OCI-LY3 (cell line): Measurements from ENCODE around the gene GCNT4.

Experiments
- H2AFZ ChIP-seq: fragments of 200-600, 300-600 bp; shearing (Covaris generic); 2 replicates; pipeline ENCODE4 v1.6.0; 2014; ENCODE audit warnings: antibody characterized with exemption, low read depth, low read length
- H3K27ac ChIP-seq: fragments of 200-600, 300-600 bp; sonication (generic); 2 replicates; pipeline ENCODE4 v1.5.1; 2014; ENCODE audit warnings: mild to moderate bottlenecking, low read length, moderate library complexity, mixed read lengths
- H3K27me3 ChIP-seq: fragments of 200-600, 300-600 bp; sonication (generic); 2 replicates; pipeline ENCODE4 v1.6.1; 2014; ENCODE audit warnings: low read depth, low read length, mixed read lengths
- H3K36me3 ChIP-seq: fragments of 200-600, 300-600 bp; sonication (generic); replicated peaks from 2 replicates; pipeline ENCODE3; 2014; ENCODE audit warnings: low read depth, low read length, mixed read lengths
- H3K4me1 ChIP-seq: fragments of 300-600, 200-600 bp; sonication (generic); 2 replicates; pipeline ENCODE4 v1.6.1; 2014; ENCODE audit warnings: low read length, mixed read lengths
- H3K4me2 ChIP-seq: fragments of 200-600, 300-600 bp; sonication (generic); 2 replicates; pipeline ENCODE4 v1.6.1; 2014; ENCODE audit warnings: low read length, mixed read lengths
- H3K4me3 ChIP-seq: fragments of 300-600, 200-600 bp; sonication (generic); 2 replicates; pipeline ENCODE4 v1.5.1; 2014; ENCODE audit warnings: antibody characterized with exemption, mild to moderate bottlenecking, low read length, moderate library complexity
- H3K79me2 ChIP-seq: fragments of 300-600, 200-600 bp; shearing (Covaris generic); 2 replicates; pipeline ENCODE4 v1.6.1; 2014; ENCODE audit warnings: mild to moderate bottlenecking, low read length, mixed read lengths
- H3K9ac ChIP-seq: fragments of 300-600, 200-600 bp; shearing (Covaris generic); 2 replicates; pipeline ENCODE4 v1.6.0; 2014; ENCODE audit warnings: mild to moderate bottlenecking, low read length, moderate library complexity
- H3K9me3 ChIP-seq: fragments of 200-600, 300-600 bp; shearing (Covaris generic); 2 replicates; pipeline ENCODE4 v1.6.1; 2014; ENCODE audit warnings: low read length, mixed read lengths; ENCODE audit not compliant: insufficient read depth
- H4K20me1 ChIP-seq: fragments of 200-600, 300-600 bp; sonication (generic); 2 replicates; pipeline ENCODE4 v1.6.1; 2016; ENCODE audit warnings: low read length, mixed read lengths; ENCODE audit not compliant: insufficient read depth
- EZH2phosphoT487 ChIP-seq: fragments of 200-600 bp; shearing (Covaris generic); IDR thresholded peaks from 2 replicates; pipeline ENCODE4 v1.6.1; 2018; ENCODE audit warnings: antibody characterized with exemption, mixed run types, low read depth
- TF ChIP-seq, protein P1 (sequence below): fragments of 200-600, 300-600 bp; sonication (generic); IDR thresholded peaks from 2 replicates; pipeline ENCODE4 v1.5.1; 2014; ENCODE audit warnings: antibody characterized with exemption, low read length, low read depth

Gene GCNT4

DNA sequence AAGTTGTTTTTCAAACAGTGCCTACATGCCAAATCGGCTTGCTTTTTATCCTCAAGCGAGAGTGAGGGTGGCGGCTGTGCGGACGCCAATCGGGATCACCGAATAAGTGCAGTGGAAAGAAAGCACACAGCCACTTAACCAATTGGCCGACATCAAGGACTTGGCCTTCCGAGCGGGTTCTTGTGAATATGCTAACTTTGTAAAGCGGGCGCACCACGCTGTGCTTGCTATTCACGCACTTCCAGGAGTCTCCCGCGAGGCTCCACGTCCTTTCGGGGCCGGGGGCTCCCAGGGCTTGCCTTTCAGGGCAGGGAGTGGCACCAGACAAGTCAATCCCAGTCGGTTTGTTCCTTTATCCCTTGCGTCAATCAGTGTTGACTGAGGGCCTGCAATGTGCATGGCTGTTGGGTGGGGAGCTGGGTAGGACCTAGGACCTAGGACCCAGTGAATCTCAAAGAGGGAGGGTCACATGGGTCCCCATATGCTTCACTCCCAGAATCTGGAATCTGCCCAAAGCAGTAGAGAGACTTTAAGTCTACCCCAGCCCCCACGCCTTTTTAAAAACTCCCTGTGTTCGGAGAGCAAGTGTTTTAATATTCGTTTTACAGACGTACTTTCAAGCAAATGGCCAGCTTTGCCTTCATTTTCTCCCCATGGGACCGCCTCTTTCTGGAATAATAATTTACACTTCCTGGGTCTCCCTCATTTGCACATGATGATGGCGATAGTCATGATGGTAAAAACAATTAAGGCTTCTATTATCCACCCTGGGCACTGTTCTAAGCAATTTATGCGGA lies 2.0 kb upstream of the GCNT4 start:
- Histone ChIP-seq H3K4me2 (no peak overlapping the region), H3K4me3 (no peak overlapping the region), H3K27ac (no peak overlapping the region)

DNA sequence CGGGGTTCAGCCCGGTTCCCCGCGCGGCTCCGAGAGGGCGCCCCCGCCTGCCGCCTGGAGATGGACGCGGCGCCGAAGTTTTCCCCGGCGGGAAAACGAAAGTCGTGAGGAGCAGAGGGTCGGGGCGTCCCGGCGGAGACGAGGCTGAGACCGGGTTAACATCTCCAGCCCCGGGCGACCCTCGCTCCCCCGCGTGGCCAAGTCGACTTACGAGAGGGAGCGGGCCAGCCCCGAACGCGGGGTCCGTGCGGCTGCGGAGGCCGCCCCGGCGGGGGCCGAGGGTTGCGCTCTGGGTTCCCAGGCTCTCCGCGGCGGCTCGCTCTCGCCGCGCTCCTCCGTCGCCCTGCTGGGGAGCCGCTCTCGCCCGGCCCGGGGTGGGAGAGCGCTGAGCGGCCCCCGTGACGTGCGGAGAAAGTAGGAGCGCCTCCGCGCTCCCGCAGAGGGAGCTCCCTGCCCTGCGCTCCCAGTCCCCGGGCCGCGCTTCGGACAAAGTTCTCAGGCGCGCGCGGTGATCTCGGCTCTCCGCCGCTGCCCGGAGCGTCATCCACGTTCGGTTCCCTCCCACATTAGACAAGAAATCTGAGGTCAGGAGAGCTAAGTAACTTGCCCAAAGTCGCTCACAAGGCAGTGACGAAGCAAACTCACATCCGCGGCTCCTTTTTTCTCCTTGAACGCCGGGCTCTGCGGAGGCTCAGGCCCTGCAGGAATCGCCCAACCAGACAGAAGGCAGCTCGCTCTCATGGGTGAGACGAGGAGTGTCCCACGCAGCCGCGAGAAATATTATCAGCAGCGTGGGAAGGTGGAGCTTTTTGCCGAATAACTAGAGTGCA lies 1.2 kb upstream of the GCNT4 start:
- Histone ChIP-seq H3K9ac (peak overlapping the region; percentile 79), H3K4me2 (peak overlapping the region; percentile 67), H3K9me3 (no peaks in the 10 kb centered on the region), H3K27ac (no peak overlapping the region), H3K79me2 (no peaks in the 10 kb centered on the region), H3K27me3 (no peaks in the 10 kb centered on the region), H3K36me3 (no peaks in the 10 kb centered on the region), H2AFZ (peak overlapping the region; percentile 98; the same call in 1 of the 2 replicates), H3K4me1 (peaks cover 29% of the 10 kb centered on the region), H3K4me3 (peak overlapping the region; percentile 81), H4K20me1 (no peaks in the 10 kb centered on the region)
- TF ChIP-seq, protein P1, sequence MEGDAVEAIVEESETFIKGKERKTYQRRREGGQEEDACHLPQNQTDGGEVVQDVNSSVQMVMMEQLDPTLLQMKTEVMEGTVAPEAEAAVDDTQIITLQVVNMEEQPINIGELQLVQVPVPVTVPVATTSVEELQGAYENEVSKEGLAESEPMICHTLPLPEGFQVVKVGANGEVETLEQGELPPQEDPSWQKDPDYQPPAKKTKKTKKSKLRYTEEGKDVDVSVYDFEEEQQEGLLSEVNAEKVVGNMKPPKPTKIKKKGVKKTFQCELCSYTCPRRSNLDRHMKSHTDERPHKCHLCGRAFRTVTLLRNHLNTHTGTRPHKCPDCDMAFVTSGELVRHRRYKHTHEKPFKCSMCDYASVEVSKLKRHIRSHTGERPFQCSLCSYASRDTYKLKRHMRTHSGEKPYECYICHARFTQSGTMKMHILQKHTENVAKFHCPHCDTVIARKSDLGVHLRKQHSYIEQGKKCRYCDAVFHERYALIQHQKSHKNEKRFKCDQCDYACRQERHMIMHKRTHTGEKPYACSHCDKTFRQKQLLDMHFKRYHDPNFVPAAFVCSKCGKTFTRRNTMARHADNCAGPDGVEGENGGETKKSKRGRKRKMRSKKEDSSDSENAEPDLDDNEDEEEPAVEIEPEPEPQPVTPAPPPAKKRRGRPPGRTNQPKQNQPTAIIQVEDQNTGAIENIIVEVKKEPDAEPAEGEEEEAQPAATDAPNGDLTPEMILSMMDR: no peak; the same call in 1 of the 2 replicates
- TF ChIP-seq EZH2phosphoT487: no peak

More for the DNA sequence above, 2.0 kb upstream of the GCNT4 start:
- no peak for TF ChIP-seq EZH2phosphoT487
- no peaks in the 10 kb centered on the region for H4K20me1 ChIP-seq
- no peak overlapping the region for H2AFZ ChIP-seq
- no peaks in the 10 kb centered on the region for H3K9me3 ChIP-seq
- no peaks in the 10 kb centered on the region for H3K27me3 ChIP-seq
- H3K9ac ChIP-seq: no peak overlapping the region
- H3K36me3 ChIP-seq: no peaks in the 10 kb centered on the region
- H3K79me2 ChIP-seq: no peaks in the 10 kb centered on the region
- peaks cover 21% of the 10 kb centered on the region for H3K4me1 ChIP-seq

DNA sequence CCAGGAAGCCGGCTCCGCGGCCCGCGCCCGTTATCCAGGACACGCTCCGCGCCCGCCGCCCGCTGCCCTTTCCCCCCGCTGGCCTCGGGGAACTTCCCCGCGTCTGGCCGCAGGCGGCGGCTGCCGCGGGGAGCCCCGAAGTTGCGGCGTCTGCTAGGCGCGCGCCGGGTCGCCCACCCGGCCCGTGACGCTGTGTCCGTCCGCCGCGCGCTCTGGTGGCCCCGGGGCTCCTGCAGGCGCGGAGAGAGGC lies 621 bp upstream of the GCNT4 start:
- H3K27me3 ChIP-seq: no peaks in the 10 kb centered on the region
- H3K9ac ChIP-seq: peak overlapping the region; percentile 79
- peak overlapping the region; percentile 98; the same call in 1 of the 2 replicates for H2AFZ ChIP-seq
- H3K4me2 ChIP-seq: peak overlapping the region; percentile 67
- H3K79me2 ChIP-seq: no peaks in the 10 kb centered on the region
- no peaks in the 10 kb centered on the region for H3K9me3 ChIP-seq
- peaks cover 34% of the 10 kb centered on the region for H3K4me1 ChIP-seq
- no peak for TF ChIP-seq EZH2phosphoT487
- no peaks in the 10 kb centered on the region for H4K20me1 ChIP-seq
- no peaks in the 10 kb centered on the region for H3K36me3 ChIP-seq
- 0 out of 2 replicates have a peak overlapping the region, but pooled peaks have one; percentile 18 for H3K27ac ChIP-seq
- H3K4me3 ChIP-seq: peak overlapping the region; percentile 81

DNA sequence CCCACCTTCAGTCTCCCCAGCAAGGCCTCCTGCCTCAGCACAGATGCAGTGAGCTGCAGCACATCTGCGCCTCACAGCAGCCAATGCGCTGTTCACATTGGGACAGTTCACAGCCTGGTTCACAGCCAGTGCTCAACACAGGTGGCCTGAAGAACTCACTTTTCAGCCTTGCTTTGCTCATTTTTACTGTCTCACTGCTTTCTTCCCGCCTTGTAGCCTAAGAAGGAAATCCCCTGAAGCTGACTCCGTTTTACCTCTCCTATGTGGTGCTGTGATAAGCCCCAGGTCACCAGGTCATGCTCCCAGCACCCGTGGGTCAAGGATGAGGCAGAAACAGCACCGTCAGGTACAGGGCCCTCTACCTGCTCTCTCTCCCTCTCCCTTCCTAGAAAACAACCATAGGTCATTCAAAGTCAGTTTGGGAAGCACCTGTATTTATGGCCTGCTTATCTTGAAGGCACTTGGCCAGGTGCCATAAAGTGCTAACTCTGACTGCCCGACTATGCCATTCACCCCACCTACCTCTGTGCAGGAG lies 1.1 kb downstream of the GCNT4 start:
- peaks cover 34% of the 10 kb centered on the region for H3K4me1 ChIP-seq
- TF ChIP-seq EZH2phosphoT487: no peak
- TF ChIP-seq, protein P1: no peak
- H3K79me2 ChIP-seq: no peaks in the 10 kb centered on the region
- H3K27ac ChIP-seq: no peak overlapping the region
- H2AFZ ChIP-seq: no peak overlapping the region
- no peaks in the 10 kb centered on the region for H3K9me3 ChIP-seq
- no peaks in the 10 kb centered on the region for H3K36me3 ChIP-seq
- 0 out of 2 replicates have a peak, but pooled peaks cover 2% of the 10 kb centered on the region for H3K27me3 ChIP-seq
- H4K20me1 ChIP-seq: no peaks in the 10 kb centered on the region
- H3K4me2 ChIP-seq: peak overlapping the region; percentile 67
- H3K4me3 ChIP-seq: peak overlapping the region; percentile 81; the same call in 1 of the 2 replicates
- H3K9ac ChIP-seq: no peak overlapping the region
